ENCODE results near the gene SLN.

GRCh38 chr11:107750313-107750712 is 38.5 kb upstream of the SLN start:
- no peak for TF ChIP-seq CTCF (IDR thresholded peaks at IDR 0.05)
- TF ChIP-seq POLR2A (IDR thresholded peaks at IDR 0.05): no peak
- no peak for TF ChIP-seq POLR2AphosphoS5 (IDR thresholded peaks at IDR 0.05; ENCODE audit: insufficient read depth in 1 of 2, low read depth in 1 of 2)
